HG03196 (cell line): ENCODE results near the gene NFKBIE.

Experiments
- ATAC-seq: cut with Tn5 transposase; IDR thresholded peaks from one replicate; pipeline ENCODE4 v1.9.1; 2021; ENCODE audit not compliant: unreplicated experiment

Gene NFKBIE

DNA sequence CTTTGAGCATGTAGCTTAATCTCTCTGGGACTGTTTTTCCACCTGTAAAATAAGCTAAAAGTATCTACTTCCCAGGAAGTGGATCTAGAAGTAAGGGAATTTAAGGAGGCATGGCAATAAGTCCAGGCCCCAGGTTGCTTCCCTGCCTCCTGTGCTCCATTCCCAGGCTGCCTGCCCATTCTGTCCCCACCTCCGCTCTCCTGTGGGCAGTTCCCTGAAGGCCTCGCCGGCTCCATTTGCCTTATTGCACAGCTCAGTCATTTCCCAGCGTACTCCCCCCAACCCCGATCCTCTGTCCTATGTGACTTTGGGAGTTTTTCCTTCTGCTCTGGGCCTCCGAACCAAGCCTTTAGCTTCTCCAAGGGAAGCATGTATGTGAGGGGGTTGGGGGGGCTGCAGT is 37.3 kb downstream of the NFKBIE start:
- ATAC-seq, result no peak

DNA sequence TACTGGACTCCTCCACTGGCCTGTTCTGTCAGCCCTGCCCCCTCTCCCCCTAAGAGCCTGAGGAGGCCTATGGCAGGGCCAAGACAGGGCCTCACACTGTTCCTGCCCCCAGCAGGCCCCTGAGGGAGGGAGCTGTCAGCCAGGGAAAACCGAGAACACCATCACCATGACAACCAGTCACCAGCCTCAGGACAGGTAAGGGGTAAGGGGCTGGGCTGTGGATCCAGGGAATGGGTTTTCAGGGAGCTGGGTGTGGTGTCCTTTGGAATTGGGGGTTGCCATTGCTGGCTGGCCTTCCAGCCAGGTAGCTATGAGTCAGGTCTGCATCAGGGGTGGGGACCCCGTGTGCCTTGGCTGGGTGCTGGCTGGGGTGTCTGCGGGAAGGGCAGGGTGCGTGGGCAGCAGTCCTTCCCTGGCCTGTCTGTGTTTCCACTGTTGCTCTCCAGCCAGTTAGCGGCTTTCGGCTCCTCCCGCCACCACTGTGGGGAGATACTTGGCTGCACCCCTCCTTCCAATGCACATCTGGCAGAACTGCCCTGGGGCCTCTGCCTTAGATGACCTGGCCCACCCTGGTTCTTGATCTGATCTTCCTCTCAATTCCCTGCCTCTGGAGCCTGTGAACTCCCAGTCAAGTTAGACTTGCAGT is 38.1 kb downstream of the NFKBIE start:
- no peak for ATAC-seq

DNA sequence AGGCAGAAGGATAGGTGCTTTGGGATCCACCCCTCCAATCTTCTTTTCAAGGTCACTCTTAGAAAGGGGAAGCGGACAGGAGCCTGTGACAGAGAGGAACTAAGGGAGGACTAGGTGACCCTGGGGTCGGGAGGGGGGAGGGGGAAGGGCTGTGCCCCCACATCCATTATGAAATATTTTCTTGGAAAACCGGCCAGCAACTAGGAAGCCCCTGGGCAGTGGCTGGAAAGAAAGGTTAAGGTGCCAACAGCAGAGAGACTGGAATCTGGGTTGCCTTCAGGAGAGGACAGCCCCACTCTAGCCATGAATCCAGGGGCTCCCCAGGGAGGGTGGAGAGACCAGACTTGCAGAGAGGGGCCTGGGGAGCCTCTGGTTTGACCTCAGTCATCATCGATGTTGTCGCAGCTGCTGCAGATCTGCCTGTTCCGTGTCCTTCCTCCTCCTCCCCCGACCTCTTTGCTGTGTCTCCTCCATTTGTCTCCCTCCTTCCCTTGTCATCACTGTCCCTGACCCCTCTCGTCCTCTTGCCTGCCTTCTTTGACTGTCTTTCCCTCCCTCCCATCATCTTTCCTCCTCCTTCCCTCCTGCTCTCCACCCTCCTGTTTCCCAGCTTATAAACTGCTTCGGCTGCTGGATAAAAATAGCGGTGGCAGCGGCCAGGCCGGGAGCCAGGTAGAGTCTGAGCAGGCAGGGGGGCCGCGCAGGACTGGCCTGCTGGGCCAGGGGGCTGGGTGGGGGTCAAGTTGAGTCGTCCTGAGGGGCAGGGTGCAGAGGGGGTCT is 38.8 kb downstream of the NFKBIE start:
- no peak for ATAC-seq

DNA sequence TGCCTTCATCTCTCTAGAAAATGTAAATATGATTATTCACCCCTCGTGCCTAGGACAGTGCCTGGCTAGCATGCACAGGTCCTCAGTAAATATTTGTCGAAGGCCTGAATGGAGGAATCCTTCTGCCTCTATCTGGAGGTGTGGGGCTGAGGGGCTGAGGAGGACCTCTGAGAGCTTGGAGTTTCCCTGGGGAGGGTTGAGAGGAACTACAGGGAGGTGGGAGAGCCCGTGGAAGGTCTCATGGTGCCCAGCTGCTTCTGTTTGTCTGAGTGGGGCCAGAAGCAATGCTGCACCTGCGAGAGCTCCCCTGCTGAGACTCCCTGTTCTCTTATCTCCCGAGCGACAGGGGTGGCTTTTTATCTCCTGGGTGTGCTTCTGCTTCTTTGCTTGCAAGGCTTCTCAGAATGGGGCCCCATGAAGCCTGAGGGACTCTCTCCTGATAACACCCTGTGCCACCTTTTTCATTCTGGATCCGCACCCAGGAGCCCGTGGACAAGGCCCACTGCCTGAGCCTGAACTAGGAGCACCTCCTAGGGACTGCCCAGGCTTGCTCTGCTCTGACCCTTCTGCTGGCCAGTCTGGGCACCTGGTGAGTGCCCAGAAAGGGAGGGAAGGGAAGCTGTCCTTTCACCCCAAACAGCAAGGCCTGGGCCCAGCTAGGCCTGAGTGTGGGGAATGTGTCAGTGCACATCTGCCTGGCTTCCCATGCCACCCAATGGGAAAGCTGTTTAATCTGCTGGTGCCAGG is 39.6 kb downstream of the NFKBIE start:
- ATAC-seq, result no peak

DNA sequence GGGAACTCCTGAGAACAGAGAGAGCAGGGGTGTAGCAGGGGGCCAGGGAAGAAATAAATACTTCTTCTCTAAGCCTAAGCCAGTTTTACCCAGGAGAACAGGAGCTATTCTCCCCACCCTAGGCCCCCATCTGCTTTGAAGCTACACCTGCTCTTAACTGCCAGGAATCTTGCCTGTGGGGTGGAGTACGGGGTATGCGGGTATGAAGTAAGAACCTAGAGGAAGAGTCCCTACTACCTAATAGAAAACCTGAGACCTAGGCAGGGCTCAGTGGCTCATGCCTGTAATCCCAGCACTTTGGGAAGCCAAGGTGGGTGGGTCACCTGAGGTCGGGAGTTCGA is 40.4 kb downstream of the NFKBIE start:
- no peak for ATAC-seq

DNA sequence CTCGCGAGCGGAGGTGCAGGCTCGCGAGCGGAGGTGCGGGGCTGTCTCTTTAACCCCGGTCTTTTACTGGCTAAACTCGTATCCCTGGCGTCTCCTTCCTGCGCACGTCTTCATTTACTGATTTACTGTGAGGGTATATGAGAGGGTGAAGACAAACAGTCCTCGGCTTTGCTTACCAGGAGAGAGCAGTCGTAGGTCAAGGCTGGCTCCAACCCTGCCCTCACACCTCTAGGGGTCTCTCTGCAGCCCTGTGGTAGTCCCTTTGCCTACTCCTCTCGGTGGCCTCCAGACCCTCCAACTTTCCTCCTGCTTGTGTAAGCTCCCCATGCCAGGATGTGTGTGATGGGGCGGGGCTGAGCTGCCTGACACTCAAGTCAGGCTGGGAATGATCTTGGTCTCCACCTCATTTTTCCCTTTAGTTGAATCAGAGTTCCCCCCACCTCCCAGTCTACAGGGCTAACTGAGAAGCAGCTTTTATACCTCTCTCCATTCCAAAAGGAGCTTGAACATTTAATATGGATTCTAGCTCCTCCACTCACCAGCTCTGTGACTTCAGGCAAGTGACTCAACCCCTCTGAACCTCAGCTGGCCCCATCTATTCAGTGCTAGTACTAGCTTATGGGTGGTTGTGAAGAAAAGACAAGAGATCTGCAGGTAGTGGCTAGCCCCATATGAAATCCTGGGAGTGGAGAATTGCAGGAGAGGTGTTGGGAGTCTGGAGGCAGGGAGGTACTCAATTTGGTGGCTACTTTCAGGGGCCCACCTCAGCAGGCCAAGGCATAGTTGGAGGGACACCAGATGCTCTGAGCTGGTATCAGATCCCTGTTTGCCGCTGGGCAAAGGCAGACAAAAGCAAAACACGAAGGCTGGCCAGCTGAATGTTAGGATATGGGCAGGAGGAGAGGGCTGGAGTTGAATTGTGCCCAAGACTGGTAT is 41.1 kb downstream of the NFKBIE start:
- no peak for ATAC-seq

DNA sequence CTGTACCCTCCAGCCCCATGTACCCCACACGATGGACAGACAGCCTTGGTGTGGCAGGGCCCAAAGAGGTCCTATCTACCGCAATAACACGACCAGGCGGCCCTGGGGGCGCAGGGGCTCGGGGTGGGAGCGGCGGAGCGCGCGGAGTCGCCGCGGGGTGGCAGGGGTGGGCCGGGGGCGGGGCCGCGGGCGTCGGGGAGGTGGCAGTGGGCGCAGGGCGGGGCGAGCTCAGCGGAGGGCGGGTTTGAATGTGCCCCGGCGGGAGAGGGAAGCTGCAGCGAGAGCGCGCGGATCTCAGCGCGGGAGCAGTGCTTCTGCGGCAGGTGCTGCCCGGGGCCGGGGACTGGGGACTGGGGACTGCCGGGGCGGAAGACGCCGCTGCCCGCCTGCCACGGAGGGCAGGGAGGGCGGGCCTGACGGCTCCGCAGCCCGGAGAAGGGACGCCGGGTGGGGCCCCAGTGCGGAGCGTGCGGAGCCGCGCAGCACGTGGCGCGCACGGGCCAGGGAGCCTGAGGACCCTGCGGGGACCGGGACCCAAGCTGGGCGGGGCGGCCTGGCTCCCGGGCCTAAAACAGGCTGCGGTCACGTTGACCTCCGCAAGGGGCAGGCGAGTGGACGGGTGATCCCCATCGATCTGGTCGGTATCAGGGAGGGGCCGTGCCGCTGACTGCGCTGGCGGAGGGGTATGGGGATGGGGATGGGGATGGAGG is 41.9 kb downstream of the NFKBIE start, which contains the start of gene SLC29A1:
Gene SLC29A1, plus strand, starts transcription at position 277 of the 710 bp plus-strand sequence. CDS start 3,719 bp downstream, outside the sequence.
- no peak for ATAC-seq

DNA sequence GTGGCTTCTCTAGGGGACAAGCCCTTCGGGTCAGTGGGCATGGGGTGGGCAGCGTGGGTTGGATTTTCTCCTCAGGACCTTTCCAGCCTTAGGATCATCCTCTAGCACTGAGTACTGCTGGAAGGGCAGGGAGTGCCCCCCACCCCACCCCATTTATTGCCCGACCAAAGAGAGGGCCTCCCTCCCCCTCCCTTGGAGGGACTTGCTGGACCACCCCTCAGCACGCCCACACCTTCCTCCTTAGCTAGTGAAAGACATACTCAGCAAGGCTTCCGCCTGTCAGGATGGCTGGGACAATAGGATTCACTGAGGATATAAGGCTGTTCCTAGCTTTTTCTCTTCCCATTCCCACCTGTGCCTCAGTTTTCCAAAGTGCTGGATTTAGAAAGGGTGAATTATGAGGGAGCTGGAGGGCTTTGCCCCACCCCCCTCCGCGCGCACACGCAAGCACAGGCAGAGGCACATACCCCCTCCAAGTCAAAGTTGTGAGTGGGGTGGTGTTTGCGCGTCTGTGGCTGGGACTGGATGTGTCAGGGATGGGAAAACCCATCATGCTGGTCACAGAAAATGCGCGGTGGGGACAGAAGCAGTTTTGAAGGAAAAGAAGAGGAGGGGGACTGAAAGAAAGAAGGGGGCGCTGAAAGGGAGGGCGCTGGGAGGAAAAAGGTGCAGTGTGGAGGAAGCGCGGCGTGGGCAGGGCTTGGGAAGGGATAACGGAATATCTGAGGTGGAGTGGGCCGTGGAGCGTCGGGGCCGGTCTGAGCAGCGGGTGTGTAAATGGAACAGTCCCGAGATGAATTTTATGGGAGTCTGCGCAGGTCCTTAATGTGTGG is 42.6 kb downstream of the NFKBIE start:
- no peak for ATAC-seq

DNA sequence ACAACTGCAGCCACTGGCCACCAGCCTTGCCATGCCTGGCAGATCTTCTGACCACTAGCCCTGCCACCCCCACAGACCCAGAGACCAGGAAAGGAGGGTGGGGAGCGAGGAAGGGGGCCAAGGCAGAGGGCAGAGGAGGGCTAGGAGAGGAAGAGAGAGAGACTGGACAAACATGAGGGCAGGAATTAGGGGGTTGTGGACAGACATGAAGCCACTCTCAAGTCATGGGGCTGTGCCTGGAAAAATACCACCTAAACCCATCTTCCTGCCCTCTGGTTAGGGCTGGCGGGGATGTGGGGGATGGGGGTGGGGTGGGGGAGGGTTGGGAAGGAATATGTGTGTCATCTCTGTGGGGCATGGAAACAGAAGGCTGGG is 43.4 kb downstream of the NFKBIE start:
- ATAC-seq, result no peak

DNA sequence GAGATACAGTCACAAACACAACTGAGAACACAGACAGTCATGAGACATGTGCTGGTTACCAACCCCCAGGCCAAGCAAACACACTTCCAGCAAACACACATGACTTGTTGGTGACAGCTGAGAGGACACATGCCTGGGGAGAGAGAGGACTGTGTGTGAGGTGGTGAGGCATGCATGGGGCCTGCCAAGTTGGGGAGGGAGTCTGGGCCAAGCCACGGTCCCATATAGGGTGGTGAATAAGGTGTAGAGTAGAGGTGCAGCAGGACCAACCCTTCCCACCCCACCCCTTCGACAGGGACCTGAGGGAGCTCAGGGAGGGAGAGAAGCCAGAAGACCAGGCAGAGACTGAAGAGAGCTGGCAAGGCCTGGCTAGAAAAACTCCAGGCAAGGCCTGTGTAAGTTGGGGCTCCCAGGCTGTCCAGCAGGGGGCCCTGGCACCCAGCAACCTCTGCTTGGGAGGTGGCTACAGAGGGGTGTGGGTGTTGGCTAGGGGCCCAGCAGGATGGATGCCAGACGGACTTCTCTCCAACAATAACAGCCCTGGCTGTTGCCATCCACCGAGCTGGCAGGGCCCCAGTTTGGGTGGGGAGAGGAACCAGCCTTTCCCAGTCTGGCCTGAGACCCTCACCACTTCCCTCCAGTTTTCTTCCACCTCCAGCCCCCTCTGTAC is 43.9 kb downstream of the NFKBIE start:
- peak; percentile 34 for ATAC-seq

DNA sequence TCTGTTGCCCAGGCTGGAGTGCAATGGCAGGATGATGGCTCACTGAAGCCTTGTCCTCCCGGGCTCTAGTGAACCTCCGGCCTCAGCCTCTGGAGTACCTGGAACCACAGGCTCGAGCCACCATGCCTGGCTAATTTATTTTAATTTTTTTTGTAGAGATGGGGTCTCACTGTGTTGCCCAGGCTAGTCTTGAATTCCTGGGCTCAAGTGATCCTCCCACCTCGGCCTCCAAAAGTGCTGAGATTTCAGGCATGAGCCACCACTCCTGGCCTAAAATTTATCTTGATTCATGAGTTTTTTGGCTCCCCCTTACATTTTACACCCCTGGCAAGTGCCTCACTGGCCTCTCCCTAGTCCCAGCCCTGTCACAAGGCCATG is 44.4 kb downstream of the NFKBIE start:
- ATAC-seq, result no peak

DNA sequence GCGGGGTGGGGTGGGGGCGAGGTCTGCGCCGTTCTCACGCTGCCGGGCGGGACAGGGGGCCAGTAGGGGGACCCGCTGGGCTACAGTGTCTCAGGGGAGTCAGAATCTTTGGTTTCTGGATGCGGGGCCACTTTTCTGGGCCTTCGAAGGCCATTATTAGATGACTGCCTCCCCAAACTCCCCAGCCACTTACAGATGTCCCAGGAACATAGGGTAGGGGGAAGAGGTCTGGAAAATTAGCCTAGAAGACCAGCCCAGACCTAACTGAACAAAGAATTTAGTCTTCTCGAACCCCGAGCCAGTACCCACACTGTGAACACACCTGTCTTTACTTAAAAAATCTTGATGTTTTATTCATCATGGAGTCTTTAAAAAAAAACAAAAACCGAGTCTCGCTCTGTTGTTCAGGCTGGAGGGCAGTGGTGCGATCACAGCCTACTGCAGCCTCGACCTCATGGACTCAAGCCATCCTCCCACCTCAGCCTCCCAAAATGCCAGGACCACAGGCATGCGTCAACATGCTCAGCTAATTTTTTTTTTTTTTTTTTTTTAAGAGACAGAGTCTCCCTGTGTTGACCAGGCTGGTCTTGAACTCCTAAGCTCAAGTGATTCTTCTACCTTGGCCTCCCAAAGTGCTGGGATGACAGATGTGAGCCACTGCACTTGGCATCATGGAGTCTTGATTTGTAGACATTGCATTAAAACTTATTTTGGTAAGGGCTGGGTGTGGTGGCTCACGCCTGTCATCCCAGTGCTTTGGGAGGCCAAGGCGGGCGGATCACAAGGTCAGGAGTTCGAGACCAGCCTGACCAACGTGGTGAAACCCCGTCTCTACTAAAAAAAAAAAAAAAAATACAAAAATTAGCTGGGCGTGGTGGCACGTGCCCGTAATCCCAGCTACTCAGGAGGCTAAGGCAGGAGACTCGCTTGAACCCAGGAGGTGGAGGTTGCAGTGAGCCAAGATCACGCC is 45.3 kb downstream of the NFKBIE start:
- no peak for ATAC-seq

DNA sequence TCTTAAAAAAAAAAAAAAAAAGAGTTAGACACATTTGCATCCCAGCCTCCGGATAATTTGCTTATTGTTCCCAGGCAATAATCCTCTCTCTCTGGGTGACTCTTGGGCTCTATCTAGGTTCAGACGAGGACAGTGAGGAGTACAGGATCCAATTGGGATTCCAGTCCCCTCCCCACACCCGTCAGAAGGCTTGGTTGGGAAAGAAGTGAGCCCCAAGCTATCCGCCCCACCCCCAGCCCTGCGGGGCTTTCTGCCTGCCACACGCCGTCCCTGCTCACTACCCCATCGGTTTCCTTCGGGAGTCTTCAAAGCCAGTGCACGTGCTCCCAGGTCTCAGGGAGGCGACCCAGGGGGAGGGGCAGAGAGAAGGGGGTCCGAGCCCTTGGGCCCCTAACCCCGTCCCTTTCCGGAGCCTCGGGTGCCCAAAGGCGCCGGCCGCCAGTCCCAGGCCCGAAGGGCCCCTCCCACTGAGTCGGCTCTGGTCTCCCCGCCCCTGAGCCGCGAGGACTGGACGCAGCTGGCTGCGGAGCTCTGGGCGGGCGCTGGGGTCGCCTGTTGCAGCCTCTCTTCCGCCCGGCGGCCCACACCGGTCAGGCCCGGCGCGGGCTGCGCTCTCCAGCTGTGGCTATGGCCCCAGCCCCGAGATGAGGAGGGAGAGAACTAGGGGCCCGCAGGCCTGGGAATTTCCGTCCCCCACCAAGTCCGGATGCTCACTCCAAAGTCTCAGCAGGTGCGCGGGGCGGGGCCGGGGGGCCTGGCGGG is 46.1 kb downstream of the NFKBIE start:
- ATAC-seq, result peak; percentile 52

DNA sequence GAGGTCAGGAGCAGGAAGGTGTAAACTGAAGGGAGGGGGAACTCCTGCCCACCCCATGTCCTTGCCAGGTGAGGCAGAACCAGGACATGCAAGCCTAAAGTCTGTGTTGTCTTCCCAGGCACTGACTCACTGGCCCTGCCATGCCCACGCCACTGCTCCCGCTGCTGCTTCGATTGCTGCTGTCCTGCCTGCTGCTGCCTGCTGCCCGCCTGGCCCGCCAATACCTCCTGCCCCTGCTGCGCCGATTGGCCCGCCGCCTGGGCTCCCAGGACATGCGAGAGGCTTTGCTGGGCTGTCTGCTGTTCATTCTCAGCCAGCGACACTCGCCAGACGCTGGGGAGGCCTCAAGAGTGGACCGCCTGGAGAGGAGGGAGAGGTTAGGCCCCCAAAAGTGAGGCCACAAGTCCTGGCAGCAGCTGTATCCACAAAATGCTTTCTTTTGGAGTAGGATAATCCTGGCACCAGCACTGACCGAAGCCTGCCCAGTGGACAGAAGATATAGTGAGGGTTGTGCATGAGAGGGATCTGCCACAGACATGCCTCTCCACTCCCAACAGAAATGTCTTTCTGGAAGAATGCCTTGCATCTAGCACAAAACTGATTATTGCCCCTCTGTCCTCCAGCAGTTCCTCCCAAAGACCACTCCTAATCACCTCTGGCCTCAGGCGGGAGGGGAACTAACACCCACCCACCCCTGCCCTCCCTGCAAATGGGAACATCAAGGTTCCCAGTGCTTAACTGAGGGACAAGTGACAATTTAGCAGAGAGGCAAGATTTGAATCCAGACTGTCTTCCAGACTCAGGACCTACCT is 47.8 kb downstream of the NFKBIE start:
- ATAC-seq, result no peak

DNA sequence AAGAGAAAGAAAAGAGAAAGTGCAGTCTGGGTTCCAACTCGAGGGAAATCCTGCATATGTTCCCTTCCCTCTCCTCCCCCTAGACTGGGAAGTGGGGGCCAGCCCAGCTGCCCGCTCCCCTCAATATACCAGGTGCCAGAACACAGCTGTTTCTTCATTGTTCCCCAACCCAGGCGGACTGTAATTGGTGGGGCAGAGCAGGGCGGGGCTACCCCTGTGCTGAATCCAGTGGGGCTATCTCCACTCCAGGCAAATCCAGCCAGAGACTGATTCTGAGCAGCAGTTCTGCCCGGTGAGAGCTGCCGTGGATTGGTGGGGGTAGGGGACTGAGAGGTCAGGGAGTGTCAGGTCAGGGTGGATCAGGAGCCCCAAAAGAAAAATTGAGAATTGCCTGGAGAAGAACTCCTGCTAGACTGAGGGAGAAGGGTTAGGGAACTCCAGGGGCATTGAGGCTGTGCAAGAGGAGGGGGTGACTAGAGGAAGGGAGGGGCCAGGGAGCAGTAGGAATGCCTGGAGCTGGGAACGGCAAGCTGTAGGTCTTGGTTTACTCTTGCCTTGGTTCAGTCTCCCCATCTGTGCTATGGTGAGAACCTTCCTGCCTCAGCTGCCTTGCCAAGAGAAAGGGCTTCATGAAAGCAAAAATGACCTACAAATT is 48.5 kb downstream of the NFKBIE start, which contains the start of gene MYMX:
Gene MYMX, plus strand, starts transcription at position 250 of the 655 bp plus-strand sequence. CDS start 546 bp downstream, outside the sequence.
- no peak for ATAC-seq

DNA sequence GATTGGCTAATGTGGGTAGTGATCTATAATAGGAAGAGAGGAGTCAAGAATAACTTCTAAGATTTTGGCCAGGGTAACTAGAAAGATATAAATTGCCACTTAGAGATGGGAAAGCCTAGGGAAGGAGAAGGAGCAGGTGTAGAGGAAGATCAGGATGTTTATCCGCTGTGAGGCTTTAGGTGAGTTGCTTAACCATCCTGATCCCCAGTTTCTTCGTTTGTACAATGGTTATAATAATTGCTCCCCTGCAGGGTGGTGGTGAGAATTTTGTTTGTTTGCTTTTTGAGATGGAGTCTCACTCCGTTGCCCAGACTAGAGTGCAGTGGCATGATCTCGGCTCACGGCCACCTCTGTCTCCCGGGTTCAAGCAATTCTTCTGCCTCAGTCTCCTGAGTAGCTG is 51.0 kb downstream of the NFKBIE start:
- ATAC-seq, result no peak
